HG03571 (cell line): ENCODE measurements around the gene ACYP1.
"Not testable (repeated sequence)": the region's sequence is repeated elsewhere in the genome, so short reads cannot be mapped to it uniquely, and the experiment has no call there.

Source experiments
- ATAC-seq: cut with Tn5 transposase; IDR thresholded peaks from one replicate; pipeline ENCODE4 v1.9.1; 2021; ENCODE audit not compliant: unreplicated experiment

The ACYP1 gene

GRCh38 chr14:75068294-75069120 is 4.7 kb upstream of the ACYP1 start:
- ATAC-seq, result no peak

GRCh38 chr14:75067765-75068164 is 3.9 kb upstream of the ACYP1 start:
- not testable (repeated sequence) for ATAC-seq

- ATAC-seq, result no peak
Observed at GRCh38 chr14:75067212-75067611, 3.4 kb upstream of the ACYP1 start.

GRCh38 chr14:75066691-75067090 is 2.9 kb upstream of the ACYP1 start:
- ATAC-seq, result no peak

- ATAC-seq, result no peak
Observed at GRCh38 chr14:75064205-75064567, 362 bp upstream of the ACYP1 start.

GRCh38 chr14:75063013-75063412 is 811 bp downstream of the ACYP1 start:
- no peak for ATAC-seq

- ATAC-seq, result no peak
Observed at GRCh38 chr14:75060420-75060819, 3.4 kb downstream of the ACYP1 start.

GRCh38 chr14:75059642-75060041 is 4.2 kb downstream of the ACYP1 start:
- ATAC-seq, result no peak

- ATAC-seq, result no peak
Observed at GRCh38 chr14:75054421-75054820, 9.4 kb downstream of the ACYP1 start.

GRCh38 chr14:75053396-75054291 is 10.2 kb downstream of the ACYP1 start:
- no peak for ATAC-seq

GRCh38 chr14:75051556-75051899 is 12.3 kb downstream of the ACYP1 start:
- ATAC-seq, result no peak

- no peak for ATAC-seq
Observed at GRCh38 chr14:75050852-75051555, 12.8 kb downstream of the ACYP1 start, which contains the start of gene MLH3. MLH3 (minus strand) TSS chr14:75051467; CDS start chr14:75049655, 1,812 bp downstream.

- ATAC-seq, result no peak
Observed at GRCh38 chr14:75049731-75050201, 14.1 kb downstream of the ACYP1 start.

GRCh38 chr14:75049136-75049535 is 14.7 kb downstream of the ACYP1 start:
- ATAC-seq, result no peak

- ATAC-seq, result no peak
Observed at GRCh38 chr14:75048101-75048500, 15.7 kb downstream of the ACYP1 start.

GRCh38 chr14:75047506-75047905 is 16.3 kb downstream of the ACYP1 start:
- ATAC-seq, result no peak

GRCh38 chr14:75046899-75047298 is 16.9 kb downstream of the ACYP1 start:
- no peak for ATAC-seq

- no peak for ATAC-seq
Observed at GRCh38 chr14:75046275-75046674, 17.5 kb downstream of the ACYP1 start.

GRCh38 chr14:75044752-75045151 is 19.1 kb downstream of the ACYP1 start:
- ATAC-seq, result no peak

GRCh38 chr14:75044322-75044721 is 19.5 kb downstream of the ACYP1 start:
- ATAC-seq, result no peak

GRCh38 chr14:75042035-75042434 is 21.8 kb downstream of the ACYP1 start:
- no peak for ATAC-seq
